Hepatocyte (in vitro differentiated cells): ENCODE results near the gene TEX26. TPM values are rescaled to one million over a fixed set of nuclear protein-coding genes. Genes with fewer than 3 reads are reported as not detected.
"Not testable (repeated sequence)": the region's sequence is repeated elsewhere in the genome, so short reads cannot be mapped to it uniquely, and the experiment has no call there.

Experiments used
- DNase-seq: peaks from one replicate; pipeline ENCODE4 v3.0.0-alpha.2; 2016; ENCODE audit warnings: low spot score
- H2AFZ ChIP-seq: fragments of 200-600 bp; sonication (generic); 2 replicates; pipeline ENCODE4 v1.6.0; 2016; ENCODE audit warnings: antibody characterized with exemption, mild to moderate bottlenecking
- H3K27ac ChIP-seq: fragments of 200-600 bp; sonication (generic); 2 replicates; pipeline ENCODE4 v1.5.1; 2016; ENCODE audit warnings: mild to moderate bottlenecking
- H3K27me3 ChIP-seq: fragments of 200-600 bp; sonication (generic); 2 replicates; pipeline ENCODE4 v1.6.1; 2016
- H3K36me3 ChIP-seq: fragments of 200-600 bp; sonication (generic); replicated peaks from 2 replicates; pipeline ENCODE4 v1.5.1; 2016; ENCODE audit warnings: low read depth; ENCODE audit not compliant: insufficient read depth
- H3K4me1 ChIP-seq: fragments of 200-600 bp; sonication (generic); 2 replicates; pipeline ENCODE4 v1.5.1; 2016; ENCODE audit warnings: mild to moderate bottlenecking, moderate library complexity; ENCODE audit not compliant: insufficient read depth
- H3K4me2 ChIP-seq: fragments of 200-600 bp; sonication (generic); 2 replicates; pipeline ENCODE4 v1.6.0; 2016
- H3K4me3 ChIP-seq: fragments of 200-600 bp; sonication (generic); 2 replicates; pipeline ENCODE4 v1.5.1; 2016; ENCODE audit warnings: mild to moderate bottlenecking
- H3K79me2 ChIP-seq: fragments of 200-600 bp; sonication (generic); 2 replicates; pipeline ENCODE4 v1.6.0; 2017; ENCODE audit warnings: mild to moderate bottlenecking
- H3K9me2 ChIP-seq: fragments of 200-600 bp; sonication (generic); replicated peaks from 2 replicates; pipeline ENCODE4 v1.6.0; 2017; ENCODE audit warnings: mild to moderate bottlenecking; ENCODE audit not compliant: insufficient read depth
- H3K9me3 ChIP-seq: fragments of 200-600 bp; sonication (generic); 2 replicates; pipeline ENCODE4 v1.5.1; 2016; ENCODE audit warnings: low read depth, mild to moderate bottlenecking
- H4K20me1 ChIP-seq: fragments of 200-600 bp; sonication (generic); 2 replicates; pipeline ENCODE4 v1.6.0; 2016; ENCODE audit warnings: mild to moderate bottlenecking; ENCODE audit not compliant: insufficient read depth, poor library complexity, severe bottlenecking
- EZH2 ChIP-seq: fragments of 200-600 bp; sonication (generic); IDR thresholded peaks from 2 replicates; pipeline ENCODE4 v1.6.1; 2016; ENCODE audit warnings: antibody characterized with exemption, mild to moderate bottlenecking, borderline replicate concordance
- EZH2phosphoT487 ChIP-seq: fragments of 200-600 bp; sonication (generic); IDR thresholded peaks from one replicate; pipeline ENCODE4 v1.6.1; 2018; ENCODE audit warnings: antibody characterized with exemption, mild to moderate bottlenecking, low read depth, moderate library complexity; ENCODE audit not compliant: unreplicated experiment, severe bottlenecking
- WGBS: methylation state at CpG from one replicate; pipeline ENCODE4 v1.1.6; 2016; ENCODE audit warnings: low lambda C conversion rate; ENCODE audit errors: missing lambda C conversion rate; 5-methylcytosine and 5-hydroxymethylcytosine counted together
- polyA plus RNA-seq: library from polyadenylated mRNA; unstranded; fragments of >200 nt; fragmentation: Nextera tagmentation; extraction: Ambion mirVana; gene quantifications from 2 replicates; pipeline ENCODE4 v1.2.1, GENCODE V29; 2016
- total RNA-seq: library from RNA; depleted of rRNA; stranded (reverse); fragments of >200 nt; gene quantifications from 2 replicates; pipeline ENCODE4 v1.2.3, GENCODE V29; 2014
- TF ChIP-seq, protein P1 (sequence below): fragments of 200-600 bp; sonication (generic); IDR thresholded peaks from 2 replicates; pipeline ENCODE4 v1.5.1; 2016; ENCODE audit warnings: antibody characterized with exemption, mild to moderate bottlenecking; ENCODE audit not compliant: poor library complexity

TEX26 gene
- total and polyA plus RNA-seq, 2 experiments from 2014 or later: 0.57 to 1.1 TPM

DNA sequence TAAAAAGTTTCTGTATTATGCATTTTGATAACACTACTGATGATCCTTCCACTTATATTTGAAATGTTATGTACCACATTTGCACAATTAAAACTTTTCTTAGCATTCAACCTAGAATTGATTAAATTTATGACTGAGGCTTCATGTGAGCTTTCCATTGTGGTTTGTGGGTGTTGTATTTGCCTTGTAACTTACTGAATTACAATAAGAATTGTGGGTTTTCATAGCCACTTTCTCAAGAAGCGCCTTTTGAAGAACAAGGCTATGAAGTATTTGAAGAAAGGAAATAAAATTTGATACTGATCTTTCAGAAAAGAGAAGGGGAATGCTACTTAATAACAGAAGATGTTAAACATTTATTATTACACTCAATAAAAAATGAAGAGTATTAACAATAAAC, 7.0 kb upstream of the TEX26 start:
- Histone ChIP-seq H3K79me2 (no peaks in the 10 kb centered on the region), H4K20me1 (no peaks in the 10 kb centered on the region), H3K4me1 (peaks cover 8% of the 10 kb centered on the region), H3K27ac (no peak overlapping the region), H2AFZ (no peak overlapping the region), H3K36me3 (no peaks in the 10 kb centered on the region), H3K9me3 (no peaks in the 10 kb centered on the region), H3K4me3 (no peak overlapping the region), H3K4me2 (no peak overlapping the region), H3K9me2 (no peaks in the 10 kb centered on the region), H3K27me3 (no peaks in the 10 kb centered on the region)
- 81% methylated on average over 1 of the region's 1 CpG for WGBS
- no peak for DNase-seq
- TF ChIP-seq, protein P1, sequence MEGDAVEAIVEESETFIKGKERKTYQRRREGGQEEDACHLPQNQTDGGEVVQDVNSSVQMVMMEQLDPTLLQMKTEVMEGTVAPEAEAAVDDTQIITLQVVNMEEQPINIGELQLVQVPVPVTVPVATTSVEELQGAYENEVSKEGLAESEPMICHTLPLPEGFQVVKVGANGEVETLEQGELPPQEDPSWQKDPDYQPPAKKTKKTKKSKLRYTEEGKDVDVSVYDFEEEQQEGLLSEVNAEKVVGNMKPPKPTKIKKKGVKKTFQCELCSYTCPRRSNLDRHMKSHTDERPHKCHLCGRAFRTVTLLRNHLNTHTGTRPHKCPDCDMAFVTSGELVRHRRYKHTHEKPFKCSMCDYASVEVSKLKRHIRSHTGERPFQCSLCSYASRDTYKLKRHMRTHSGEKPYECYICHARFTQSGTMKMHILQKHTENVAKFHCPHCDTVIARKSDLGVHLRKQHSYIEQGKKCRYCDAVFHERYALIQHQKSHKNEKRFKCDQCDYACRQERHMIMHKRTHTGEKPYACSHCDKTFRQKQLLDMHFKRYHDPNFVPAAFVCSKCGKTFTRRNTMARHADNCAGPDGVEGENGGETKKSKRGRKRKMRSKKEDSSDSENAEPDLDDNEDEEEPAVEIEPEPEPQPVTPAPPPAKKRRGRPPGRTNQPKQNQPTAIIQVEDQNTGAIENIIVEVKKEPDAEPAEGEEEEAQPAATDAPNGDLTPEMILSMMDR: no peak
- TF ChIP-seq EZH2: no peak
- TF ChIP-seq EZH2phosphoT487: no peak

DNA sequence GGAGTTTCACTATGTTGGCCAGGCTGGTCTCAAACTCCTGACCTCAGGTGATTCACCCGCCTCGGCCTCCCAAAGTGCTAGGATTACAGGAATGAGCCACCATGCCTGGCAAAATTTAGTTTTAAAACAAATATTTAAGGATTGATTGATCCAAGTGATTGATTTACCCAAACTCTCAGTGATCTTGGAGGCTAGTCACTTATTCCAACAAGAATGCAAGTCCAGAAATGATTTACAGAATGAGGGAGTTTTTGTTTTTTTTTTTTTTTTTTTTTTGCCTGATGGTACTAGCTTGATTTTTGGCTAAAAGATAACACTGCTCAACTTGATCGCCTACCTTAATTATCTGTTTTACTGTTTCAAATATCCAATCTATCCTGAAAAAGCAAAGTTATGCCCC, 5.7 kb upstream of the TEX26 start:
- H3K9me3 ChIP-seq: no peaks in the 10 kb centered on the region
- H3K4me1 ChIP-seq: peaks cover 8% of the 10 kb centered on the region
- 84% methylated on average over 3 of the region's 3 CpGs for WGBS
- H2AFZ ChIP-seq: no peak overlapping the region
- TF ChIP-seq, protein P1: no peak
- TF ChIP-seq EZH2phosphoT487 (no peak), EZH2 (no peak)
- H3K4me3 ChIP-seq: no peak overlapping the region
- no peaks in the 10 kb centered on the region for H3K36me3 ChIP-seq
- no peak overlapping the region for H3K4me2 ChIP-seq
- H4K20me1 ChIP-seq: no peaks in the 10 kb centered on the region
- H3K79me2 ChIP-seq: no peaks in the 10 kb centered on the region
- no peak overlapping the region for H3K27ac ChIP-seq
- H3K27me3 ChIP-seq: no peaks in the 10 kb centered on the region
- H3K9me2 ChIP-seq: no peaks in the 10 kb centered on the region
- DNase-seq: no peak

DNA sequence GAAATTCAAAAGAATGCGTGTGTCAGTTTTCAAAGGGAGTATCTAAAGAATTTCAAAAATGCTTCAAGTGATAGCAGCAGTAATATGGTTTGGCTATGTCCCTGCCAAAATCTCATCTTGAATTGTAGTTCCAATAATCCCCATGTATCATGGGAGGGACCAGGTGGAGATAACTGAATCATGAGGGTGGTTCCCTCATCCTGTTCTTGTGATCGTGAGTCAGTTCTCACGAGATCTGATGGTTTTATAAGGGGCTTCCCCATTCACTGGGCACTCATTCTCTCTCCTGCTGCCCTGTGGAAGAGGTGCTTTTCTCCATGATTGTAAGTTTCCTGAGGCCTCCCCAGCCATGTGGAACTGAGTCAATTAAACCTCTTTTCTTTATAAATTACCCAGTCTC, 5.3 kb upstream of the TEX26 start:
- WGBS: 71% methylated on average over 3 of the region's 3 CpGs
- H4K20me1 ChIP-seq, DNase-seq, H3K4me2 ChIP-seq, H3K4me3 ChIP-seq, H3K79me2 ChIP-seq, H3K27me3 ChIP-seq, H2AFZ ChIP-seq, H3K9me3 ChIP-seq, H3K9me2 ChIP-seq, H3K4me1 ChIP-seq, H3K27ac ChIP-seq, H3K36me3 ChIP-seq: not testable (repeated sequence)

DNA sequence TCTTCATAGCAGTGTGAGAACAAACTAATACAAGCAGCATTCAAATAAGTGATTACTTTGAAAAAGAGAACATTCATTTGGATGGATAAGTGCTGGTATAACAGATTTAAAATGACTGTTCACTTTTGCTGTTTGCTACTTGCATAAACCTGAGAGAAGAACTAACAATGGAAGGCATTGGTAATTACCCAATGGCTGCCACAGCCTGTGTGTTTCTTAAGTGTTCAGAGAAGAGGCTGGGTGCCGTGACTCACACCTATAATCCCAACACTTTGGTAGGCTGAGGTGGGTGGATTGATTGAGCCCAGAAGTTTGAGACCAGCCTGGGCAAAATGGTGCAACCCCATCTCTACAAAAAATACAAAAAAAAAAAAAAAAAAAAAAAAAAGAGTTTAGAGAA, 4.9 kb upstream of the TEX26 start:
- 87% methylated on average over 1 of the region's 1 CpG for WGBS
- H3K4me2 ChIP-seq: no peak overlapping the region
- no peak overlapping the region for H3K27ac ChIP-seq
- H2AFZ ChIP-seq: no peak overlapping the region
- H3K4me1 ChIP-seq: peaks cover 8% of the 10 kb centered on the region
- H3K4me3 ChIP-seq: no peak overlapping the region
- H3K79me2 ChIP-seq: no peaks in the 10 kb centered on the region
- no peaks in the 10 kb centered on the region for H3K9me2 ChIP-seq
- H3K36me3 ChIP-seq: no peaks in the 10 kb centered on the region
- H4K20me1 ChIP-seq: no peaks in the 10 kb centered on the region
- TF ChIP-seq EZH2 (no peak), EZH2phosphoT487 (no peak)
- TF ChIP-seq, protein P1: no peak
- DNase-seq: no peak
- H3K9me3 ChIP-seq: no peaks in the 10 kb centered on the region
- H3K27me3 ChIP-seq: no peaks in the 10 kb centered on the region
